Lower leg skin (tissue), 4 donors: ENCODE results near the gene AP4E1. TPM values are rescaled to one million over a fixed set of nuclear protein-coding genes. Genes with fewer than 3 reads are reported as not detected.
"Not testable (repeated sequence)": the region's sequence is repeated elsewhere in the genome, so short reads cannot be mapped to it uniquely, and the experiment has no call there.

ENCODE experiments used
- DNase-seq, 2 donors: peaks; one replicate each; pipeline ENCODE4 v3.0.0-alpha.2; 2019; ENCODE audit warnings: low spot score in 2 of 2
- H3K4me3 ChIP-seq: fragments of 200-600 bp; sonication (generic); 2 replicates; pipeline ENCODE4 v1.5.1; 2017; ENCODE audit warnings: mild to moderate bottlenecking, low read depth; ENCODE audit not compliant: poor library complexity, severe bottlenecking
- CTCF ChIP-seq, 3 donors: fragments of 450-650 bp; IDR thresholded peaks; one replicate each; pipeline ENCODE4 v1.5.1; 2016; ENCODE audit warnings: antibody characterized with exemption in 3 of 3, mild to moderate bottlenecking in 3 of 3, moderate library complexity in 2 of 3
- POLR2A ChIP-seq, 2 donors: fragments of 450-650 bp; IDR thresholded peaks; one replicate each; pipeline ENCODE4 v1.6.1; 2016 to 2017; ENCODE audit warnings: antibody characterized with exemption in 2 of 2, mild to moderate bottlenecking in 1 of 2, moderate library complexity in 1 of 2
- WGBS, 2 donors: methylation state at CpG; one replicate each; pipeline ENCODE4 v1.1.5; 2018; 5-methylcytosine and 5-hydroxymethylcytosine counted together
- intact Hi-C: fragments of 100-400 bp; cut with DNase I; formaldehyde crosslinking; loops from one replicate; pipeline ENCODE4 v1.15.0; 2023; ENCODE audit warnings: low total_unique reads
- total RNA-seq, 4 donors: library from RNA; depleted of rRNA; stranded (reverse); fragments of >200 nt; gene quantifications; one replicate each; pipeline ENCODE4 v1.1.0, GENCODE V29; 2016

Gene AP4E1
- total RNA-seq, 4 donors from 2014 or later, result 13.6 to 18.2 (median 15.2) TPM

GRCh38 chr15:50886611-50887345 is 21.7 kb upstream of the AP4E1 start:
- H3K4me3 ChIP-seq, result no peak overlapping the region
- intact Hi-C loops, result no loop called here
- 83 to 87% methylated on average over 2 of the region's 2 CpGs for WGBS, 2 donors
- no peak for DNase-seq
- TF ChIP-seq CTCF (IDR thresholded peaks at IDR 0.05), result no peak
- TF ChIP-seq POLR2A (IDR thresholded peaks at IDR 0.05), result no peak

DNA sequence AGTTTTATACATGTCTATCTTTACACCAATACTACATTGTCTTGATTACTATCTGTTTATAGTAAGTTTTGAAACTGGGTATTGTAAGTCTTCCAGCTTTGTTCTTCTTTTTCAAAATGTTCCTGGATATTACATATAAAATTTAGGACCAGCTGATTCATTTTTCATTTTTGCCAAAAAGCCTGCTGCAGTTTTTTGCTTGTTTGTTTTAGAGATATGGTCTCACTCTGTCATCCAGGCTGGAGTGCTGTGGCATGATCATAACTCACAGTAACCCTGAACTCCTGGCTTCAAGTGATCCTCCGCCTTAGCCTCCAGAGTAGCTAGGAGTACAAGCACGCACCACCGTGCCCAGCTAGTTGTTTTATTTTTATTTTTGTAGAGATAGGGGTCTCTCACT is 20.4 kb upstream of the AP4E1 start:
- TF ChIP-seq POLR2A (IDR thresholded peaks at IDR 0.05) (no peak), CTCF (IDR thresholded peaks at IDR 0.05) (no peak)
- intact Hi-C loops, result no loop called here
- DNase-seq, result no peak
- no peak overlapping the region for H3K4me3 ChIP-seq
- WGBS, 2 donors, result 92 to 97% methylated on average over 3 of the region's 3 CpGs

DNA sequence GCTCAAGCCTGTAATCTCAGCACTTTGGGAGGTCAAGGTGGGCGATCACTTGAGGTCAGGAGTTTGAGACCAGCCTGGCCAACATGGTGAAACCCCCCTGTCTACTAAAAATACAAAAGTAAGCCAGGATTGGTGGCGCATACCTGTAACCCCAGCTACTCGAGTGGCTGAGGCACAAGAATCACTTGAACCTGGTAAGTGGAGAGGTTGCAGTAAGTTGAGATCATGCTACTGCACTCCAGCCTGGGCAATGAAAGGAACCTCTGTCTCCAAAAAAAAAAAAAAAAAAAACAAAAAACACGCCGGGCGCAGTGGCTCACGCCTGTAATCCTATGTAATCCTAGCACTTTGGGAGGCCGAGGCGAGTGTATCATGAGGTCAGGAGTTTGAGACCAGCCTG is 18.9 kb upstream of the AP4E1 start:
- no peak overlapping the region for H3K4me3 ChIP-seq
- DNase-seq, result no peak
- no peak for TF ChIP-seq POLR2A (IDR thresholded peaks at IDR 0.05)
- no peak for TF ChIP-seq CTCF (IDR thresholded peaks at IDR 0.05)
- intact Hi-C loops, result no loop called here
- WGBS, 2 donors, result 97% methylated on average over 9 of the region's 9 CpGs

- no peak for TF ChIP-seq CTCF (IDR thresholded peaks at IDR 0.05)
- TF ChIP-seq POLR2A (IDR thresholded peaks at IDR 0.05), result no peak
- WGBS, 2 donors, result 93 to 95% methylated on average over 5 of the region's 5 CpGs
- intact Hi-C loops, result no loop called here
- DNase-seq, result no peak
- H3K4me3 ChIP-seq, result no peak overlapping the region
Measured at GRCh38 chr15:50890751-50891150, 17.7 kb upstream of the AP4E1 start.

DNA sequence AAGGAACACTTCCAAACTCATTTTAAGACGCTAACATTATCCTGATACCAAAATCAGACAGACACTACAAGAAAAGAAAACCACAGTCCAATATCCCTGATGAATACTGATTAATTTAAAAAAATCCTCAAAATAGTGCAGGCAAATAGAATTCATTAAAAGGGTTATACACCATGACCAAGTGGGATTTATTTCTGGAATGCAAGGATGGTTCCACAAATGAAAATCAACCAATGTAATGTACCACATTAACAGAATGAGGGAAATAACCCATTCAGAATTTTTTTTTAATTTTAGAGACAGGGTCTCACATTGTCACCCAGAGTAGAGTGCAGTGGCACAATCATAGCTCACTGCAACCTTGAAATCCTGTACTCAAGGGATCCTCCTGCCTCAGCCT is 17.3 kb upstream of the AP4E1 start:
- no peak overlapping the region for H3K4me3 ChIP-seq
- TF ChIP-seq CTCF (IDR thresholded peaks at IDR 0.05), result no peak
- TF ChIP-seq POLR2A (IDR thresholded peaks at IDR 0.05), result no peak
- intact Hi-C loops, result no loop called here
- no peak for DNase-seq
- 95 to 97% methylated on average over 1 of the region's 1 CpG for WGBS, 2 donors

DNA sequence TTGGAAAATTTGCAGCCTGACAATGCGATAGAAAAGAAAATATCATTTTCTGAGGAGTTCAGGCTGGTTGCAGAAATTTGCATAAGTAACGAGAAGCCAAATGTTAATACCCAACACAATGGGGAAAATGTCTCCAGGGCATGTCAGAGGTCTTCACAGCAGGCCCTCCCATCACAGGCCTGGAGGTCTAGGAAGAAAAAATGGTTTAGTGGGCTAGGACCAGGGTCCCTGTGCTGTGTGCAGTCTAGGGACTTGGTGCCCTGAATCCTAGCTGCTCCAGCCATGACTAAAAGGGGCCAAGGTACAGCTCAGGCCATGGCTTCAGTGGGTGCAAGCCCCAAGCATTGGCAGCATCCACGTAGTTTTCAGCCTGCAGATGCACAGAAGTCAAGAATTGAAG is 14.5 kb upstream of the AP4E1 start:
- WGBS, 2 donors, result 95% methylated on average over 3 of the region's 3 CpGs
- no peak for DNase-seq
- intact Hi-C loops, result no loop called here
- no peak overlapping the region for H3K4me3 ChIP-seq
- no peak for TF ChIP-seq POLR2A (IDR thresholded peaks at IDR 0.05)
- no peak for TF ChIP-seq CTCF (IDR thresholded peaks at IDR 0.05)

DNA sequence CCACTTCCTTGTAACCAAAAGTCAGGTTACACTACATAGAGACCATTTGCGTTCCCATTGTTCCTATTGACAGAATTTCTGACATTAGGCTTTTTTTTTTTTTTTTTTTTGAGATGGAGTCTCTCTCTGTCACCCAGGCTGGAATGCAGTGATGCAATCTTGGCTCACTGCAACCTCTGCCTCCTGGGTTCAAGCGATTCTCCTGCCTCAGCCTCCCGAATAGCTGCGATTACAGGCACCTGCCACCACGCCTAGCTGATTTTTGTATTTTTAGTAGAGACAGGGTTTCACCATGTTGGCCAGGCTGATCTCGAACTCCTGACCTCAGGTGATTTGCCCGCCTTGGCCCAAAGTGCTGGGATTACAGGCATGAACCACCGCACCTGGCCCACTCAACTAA is 7.1 kb upstream of the AP4E1 start:
- intact Hi-C loops, H3K4me3 ChIP-seq, DNase-seq: not testable (repeated sequence)
- WGBS, 2 donors, result 91 to 95% methylated on average over 8 of the region's 8 CpGs
